IPS DF 19.7 (cell line): Measurements from ENCODE around the gene SLC5A11.
"Not testable (repeated sequence)": the region's sequence is repeated elsewhere in the genome, so short reads cannot be mapped to it uniquely, and the experiment has no call there.

ENCODE experiments used
- DNase-seq: peaks from one replicate; pipeline ENCODE4 v3.0.0-alpha.2; 2013; ENCODE audit warnings: low read depth, low spot score

Gene SLC5A11

DNA sequence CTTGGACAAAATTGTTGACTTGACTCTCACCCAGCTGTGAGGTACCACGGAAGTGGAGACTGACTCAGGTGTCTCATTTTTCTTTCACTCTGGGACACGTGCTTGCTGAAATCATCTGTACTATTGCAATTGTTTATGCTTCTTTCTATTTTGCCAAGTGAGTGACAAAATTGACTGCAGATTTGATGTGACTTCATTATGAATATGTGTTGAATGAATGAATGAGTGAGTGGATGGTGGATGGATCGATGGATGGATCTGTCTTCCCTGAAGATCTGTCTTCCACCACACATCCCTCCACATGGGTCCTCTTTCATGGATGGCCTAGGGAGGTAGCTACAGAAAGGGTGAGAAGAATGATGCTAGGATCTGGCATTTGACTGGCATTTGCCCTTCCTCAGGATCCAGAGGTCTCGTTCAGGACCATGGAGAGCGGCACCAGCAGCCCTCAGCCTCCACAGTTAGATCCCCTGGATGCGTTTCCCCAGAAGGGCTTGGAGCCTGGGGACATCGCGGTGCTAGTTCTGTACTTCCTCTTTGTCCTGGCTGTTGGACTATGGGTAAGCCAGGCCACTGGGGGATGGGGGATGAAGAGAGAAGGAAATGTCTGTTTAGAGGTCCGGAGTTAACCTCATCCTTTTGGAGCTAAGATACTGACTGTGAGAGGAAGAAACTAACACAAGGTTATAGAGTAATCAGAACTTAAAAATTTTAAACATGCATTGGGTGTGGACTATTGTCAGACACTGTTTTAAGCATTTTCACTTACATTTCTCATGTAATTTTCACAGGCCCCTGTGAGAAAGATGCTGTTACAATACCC is 12.7 kb downstream of the SLC5A11 start:
- no peak for DNase-seq

DNA sequence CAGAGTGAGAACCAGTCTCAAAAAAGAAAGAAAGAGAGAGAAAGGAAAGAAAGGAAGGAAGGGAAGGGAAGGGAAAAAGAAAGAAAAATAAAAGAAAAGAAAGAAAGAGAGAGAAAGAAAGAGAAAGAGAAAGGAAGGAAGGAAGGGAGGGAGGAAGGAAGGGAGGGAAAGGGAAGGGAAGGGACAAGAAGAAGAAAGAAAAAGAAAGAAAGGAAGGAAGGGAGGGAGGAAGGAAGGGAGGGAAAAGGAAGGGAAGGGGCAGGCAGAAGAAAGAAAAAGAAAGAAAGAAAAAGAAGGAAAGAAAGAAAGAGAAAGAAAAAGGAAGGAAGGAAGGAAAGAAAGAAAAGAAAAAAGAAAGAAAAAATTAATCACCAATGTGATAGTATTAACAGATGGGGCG is 15.7 kb downstream of the SLC5A11 start:
- no peak for DNase-seq

DNA sequence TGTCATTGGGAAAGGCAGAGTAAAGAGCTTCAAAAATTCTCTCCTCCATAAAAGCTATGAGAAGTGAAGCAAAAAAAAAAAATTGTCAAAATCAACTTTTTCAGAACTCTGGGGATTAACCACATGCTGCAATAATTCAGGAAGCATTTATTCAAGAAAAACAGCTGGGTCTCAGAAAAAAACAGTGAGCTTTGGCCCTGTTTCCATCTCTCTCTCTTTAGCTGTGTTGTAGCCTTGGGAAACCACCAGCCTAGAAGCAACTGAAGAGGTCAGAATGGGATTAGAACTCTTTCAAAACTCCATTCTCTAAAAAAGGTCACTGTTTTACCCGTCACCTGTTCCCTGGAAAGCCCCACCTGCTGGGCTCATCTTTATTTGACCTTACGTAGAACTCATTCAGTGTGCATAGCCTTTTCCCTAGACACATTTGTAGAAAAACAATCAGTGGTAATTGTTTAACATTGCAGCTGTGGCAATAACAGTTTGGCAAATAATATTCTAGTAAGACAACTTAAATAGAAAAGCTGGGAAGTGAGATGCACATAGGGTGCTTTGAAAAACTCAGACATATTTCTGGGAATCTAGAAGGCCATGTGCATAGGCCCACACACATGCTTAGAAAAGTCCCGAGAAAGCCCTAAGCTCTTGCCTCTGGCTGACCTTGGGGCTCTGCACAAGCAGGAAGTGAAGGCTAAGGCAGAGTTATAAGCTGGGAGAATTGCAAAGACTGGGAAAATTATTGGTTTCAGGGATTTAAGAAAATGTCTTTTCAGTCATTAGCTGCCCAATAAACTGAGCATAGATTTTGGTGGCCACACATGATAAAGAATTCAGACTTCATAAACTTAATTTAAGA is 18.0 kb downstream of the SLC5A11 start:
- DNase-seq: no peak

DNA sequence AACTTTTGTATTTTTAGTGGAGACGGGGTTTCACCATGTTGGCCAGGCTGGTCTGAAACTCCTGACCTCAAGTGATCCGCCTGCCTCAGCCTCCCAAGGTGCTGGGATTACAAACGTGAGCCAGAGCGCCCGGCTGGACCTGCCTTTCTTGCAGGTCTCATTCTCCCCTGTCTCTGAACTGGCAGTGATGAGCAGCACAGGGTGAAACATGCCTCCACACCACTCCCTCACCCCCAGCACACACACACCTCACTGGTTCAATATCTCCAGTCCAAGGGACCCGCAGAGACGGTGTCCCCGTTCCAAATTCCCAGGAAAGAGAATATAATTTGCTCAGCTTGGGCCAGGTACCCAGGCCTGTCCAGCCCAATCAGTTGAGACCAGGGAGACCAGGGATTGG is 23.3 kb downstream of the SLC5A11 start:
- DNase-seq: no peak

DNA sequence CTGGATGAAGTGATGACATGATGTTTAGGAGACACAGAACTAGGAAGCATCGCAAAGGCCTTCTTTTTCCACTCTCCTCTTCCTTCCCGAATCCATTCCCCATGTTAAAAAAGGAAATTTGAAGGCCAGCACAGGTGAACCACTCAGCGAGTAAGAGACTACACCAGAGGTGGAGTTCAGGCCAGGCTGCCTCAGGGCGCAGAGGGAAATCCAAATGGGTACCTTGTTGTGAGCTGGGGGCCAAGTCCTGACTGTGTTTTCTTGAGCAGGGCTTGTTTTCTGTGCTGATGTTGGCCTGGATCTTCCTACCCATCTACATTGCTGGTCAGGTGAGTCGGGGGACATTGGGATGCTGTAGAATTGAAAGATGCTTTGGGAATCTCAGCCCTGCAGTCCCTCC is 26.1 kb downstream of the SLC5A11 start:
- no peak for DNase-seq

- no peak for DNase-seq
Measured at GRCh38 chr16:24873028-24873427, 27.3 kb downstream of the SLC5A11 start.

DNA sequence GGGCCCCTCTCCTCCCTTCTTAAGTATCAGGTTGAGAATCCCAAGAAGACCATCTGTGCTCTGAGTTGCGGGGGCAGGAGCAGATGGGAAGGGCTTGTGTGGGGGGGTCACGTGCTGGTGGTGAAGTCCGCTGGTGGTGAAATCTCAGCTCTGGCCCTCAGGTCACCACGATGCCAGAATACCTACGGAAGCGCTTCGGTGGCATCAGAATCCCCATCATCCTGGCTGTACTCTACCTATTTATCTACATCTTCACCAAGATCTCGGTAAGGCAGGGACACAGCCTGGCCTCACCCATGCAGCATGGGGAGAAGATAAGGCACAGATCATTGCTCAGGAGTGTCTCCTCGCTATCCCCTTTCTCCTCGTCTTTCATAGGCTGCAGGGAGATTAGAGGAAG is 29.7 kb downstream of the SLC5A11 start:
- DNase-seq: no peak

DNA sequence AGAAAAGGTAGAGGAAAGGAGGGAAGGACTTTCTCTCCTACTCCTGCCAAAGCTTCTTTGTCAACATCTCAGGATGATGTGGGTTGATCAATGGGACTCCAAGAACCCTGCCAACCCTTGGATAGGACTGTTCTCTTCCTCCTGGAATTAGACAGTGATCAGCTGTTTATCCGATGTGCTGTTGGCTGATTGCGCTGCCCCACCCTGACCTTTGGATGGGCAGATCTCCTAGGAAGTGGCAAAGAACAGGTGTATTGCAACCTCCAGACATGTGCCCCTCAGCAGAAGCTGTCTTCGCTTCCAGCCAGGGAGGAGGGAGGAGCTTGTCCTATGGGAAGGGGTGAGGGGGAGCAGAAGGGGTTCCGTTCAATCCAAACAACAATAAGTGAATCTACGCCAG is 30.5 kb downstream of the SLC5A11 start:
- no peak for DNase-seq

GRCh38 chr16:24879684-24880083 is 33.9 kb downstream of the SLC5A11 start:
- no peak for DNase-seq

GRCh38 chr16:24883714-24884151 is 38.0 kb downstream of the SLC5A11 start:
- DNase-seq: no peak

GRCh38 chr16:24887472-24887871 is 41.7 kb downstream of the SLC5A11 start:
- no peak for DNase-seq

- DNase-seq: no peak
Measured at GRCh38 chr16:24890746-24891145, 45.0 kb downstream of the SLC5A11 start.

DNA sequence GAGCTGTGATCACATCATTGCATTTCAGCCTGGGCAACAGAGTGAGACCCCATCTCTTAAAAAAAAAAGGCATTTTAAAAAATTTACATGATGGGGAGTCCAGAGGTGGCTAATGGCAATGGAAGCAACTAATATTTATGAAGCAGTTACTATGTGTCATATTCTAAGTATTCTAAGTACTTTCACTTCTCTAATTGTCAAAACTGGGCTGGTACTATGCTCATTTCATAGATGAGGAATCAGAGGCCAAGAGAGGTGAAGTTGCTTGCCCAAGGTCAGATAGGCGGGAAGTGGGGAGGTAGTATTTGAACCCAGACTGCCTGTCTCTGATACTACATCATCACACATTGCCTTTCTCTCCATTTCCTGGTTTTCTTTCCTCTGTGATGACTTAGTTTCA is 50.7 kb downstream of the SLC5A11 start:
- DNase-seq: no peak

DNA sequence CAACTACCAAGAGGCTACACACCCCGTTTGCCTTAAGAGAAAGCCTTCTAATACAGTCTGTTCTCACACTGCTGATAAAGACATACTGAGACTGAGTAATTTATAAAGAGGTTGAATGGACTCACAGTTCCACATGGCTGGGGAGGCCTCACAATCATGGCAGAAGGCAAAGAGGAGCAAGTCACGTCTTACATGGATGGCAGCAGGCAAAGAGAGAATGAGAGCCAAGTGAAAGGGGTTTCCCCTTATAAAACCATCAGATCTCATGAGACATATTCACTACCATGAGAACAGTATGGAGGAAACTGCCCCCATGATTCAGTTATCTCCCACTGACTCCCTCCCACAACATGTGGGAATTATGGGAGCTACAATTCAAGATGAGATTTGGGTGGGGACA is 51.8 kb downstream of the SLC5A11 start:
- DNase-seq: not testable (repeated sequence)

GRCh38 chr16:24900230-24900629 is 54.5 kb downstream of the SLC5A11 start:
- DNase-seq: no peak

GRCh38 chr16:24906199-24906808 is 60.5 kb downstream of the SLC5A11 start:
- DNase-seq: no peak

DNA sequence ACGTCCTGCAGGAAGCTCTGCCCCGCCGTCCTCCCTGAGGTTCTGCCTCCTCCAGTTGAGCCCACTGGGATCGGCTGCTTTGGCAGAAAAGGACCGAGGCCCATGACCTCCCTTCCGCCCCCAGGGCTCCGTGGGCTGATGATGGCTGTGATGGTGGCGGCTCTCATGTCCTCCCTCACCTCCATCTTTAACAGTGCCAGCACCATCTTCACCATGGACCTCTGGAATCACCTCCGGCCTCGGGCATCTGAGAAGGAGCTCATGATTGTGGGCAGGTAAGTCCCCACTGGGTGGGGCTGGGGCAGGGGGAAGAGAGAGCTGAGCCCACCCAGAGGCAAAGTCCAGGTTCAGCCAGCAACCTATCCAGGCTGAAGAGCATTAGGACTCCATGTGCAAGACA is 61.1 kb downstream of the SLC5A11 start:
- no peak for DNase-seq

GRCh38 chr16:24908716-24909115 is 63.0 kb downstream of the SLC5A11 start:
- DNase-seq: no peak

- DNase-seq: no peak
Measured at GRCh38 chr16:24909856-24910255, 64.1 kb downstream of the SLC5A11 start.

DNA sequence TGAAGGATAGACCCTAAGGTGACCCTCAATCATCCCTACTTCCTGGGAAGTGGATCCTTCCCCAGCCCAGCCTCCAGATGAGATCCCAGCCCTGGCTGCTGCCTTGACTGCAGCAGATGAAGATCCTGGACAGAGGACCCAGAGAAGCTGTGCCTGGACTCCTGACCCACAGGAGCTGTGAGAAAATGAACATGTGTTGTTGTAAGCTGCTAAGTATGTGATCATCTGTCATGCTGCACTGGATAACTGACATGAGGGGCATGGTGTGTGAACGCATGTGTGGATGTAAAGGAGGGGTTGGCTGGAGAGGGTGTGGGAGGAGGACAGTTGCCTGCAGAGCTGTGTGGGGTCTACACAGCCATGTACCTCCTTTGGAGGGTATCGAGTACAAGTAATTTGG is 69.3 kb downstream of the SLC5A11 start:
- no peak for DNase-seq

GRCh38 chr16:24915576-24915975 is 69.8 kb downstream of the SLC5A11 start:
- DNase-seq: no peak

- no peak for DNase-seq
Measured at GRCh38 chr16:24917236-24917635, 71.5 kb downstream of the SLC5A11 start.
